Trophoblast cell (in vitro differentiated cells and primary cell): ENCODE measurements around the gene BEX3.
"Not testable (repeated sequence)": the region's sequence is repeated elsewhere in the genome, so short reads cannot be mapped to it uniquely, and the experiment has no call there.

Experiments
- DNase-seq, 2 donors: peaks; one replicate each; pipeline ENCODE4 v3.0.0-alpha.2; 2016
- H2AFZ ChIP-seq: 2 replicates; pipeline ENCODE4 v1.6.1; 2013; ENCODE audit warnings: low read length, moderate library complexity, mild to moderate bottlenecking; ENCODE audit not compliant: insufficient read depth, poor library complexity
- H2AK5ac ChIP-seq: 2 replicates; pipeline ENCODE4 v1.6.1; 2013; ENCODE audit warnings: mild to moderate bottlenecking, low read length
- H2BK120ac ChIP-seq: 2 replicates; pipeline ENCODE4 v1.6.1; 2013; ENCODE audit warnings: low read length, mild to moderate bottlenecking, moderate library complexity; ENCODE audit not compliant: insufficient read depth, poor library complexity
- H2BK12ac ChIP-seq: 2 replicates; pipeline ENCODE4 v1.6.1; 2013; ENCODE audit warnings: mild to moderate bottlenecking, low read length, moderate library complexity
- H2BK5ac ChIP-seq: 2 replicates; pipeline ENCODE4 v1.6.1; 2013; ENCODE audit warnings: low read length, low read depth, moderate library complexity, mild to moderate bottlenecking; ENCODE audit not compliant: poor library complexity
- H3K14ac ChIP-seq: 2 replicates; pipeline ENCODE4 v1.6.1; 2013; ENCODE audit warnings: mild to moderate bottlenecking, low read length
- H3K18ac ChIP-seq: 2 replicates; pipeline ENCODE4 v1.6.1; 2013; ENCODE audit warnings: mild to moderate bottlenecking, low read length
- H3K23ac ChIP-seq: 2 replicates; pipeline ENCODE4 v1.6.1; 2013; ENCODE audit warnings: low read length
- H3K27ac ChIP-seq: 2 replicates; pipeline ENCODE4 v1.5.1; 2013; ENCODE audit warnings: low read depth, mild to moderate bottlenecking, inconsistent platforms, low read length, moderate library complexity
- H3K27me3 ChIP-seq: 2 replicates; pipeline ENCODE4 v1.6.1; 2013; ENCODE audit warnings: inconsistent platforms, mild to moderate bottlenecking, low read length, moderate library complexity; ENCODE audit not compliant: insufficient read depth
- H3K36me3 ChIP-seq, 2 experiments: 1 replicate in 1 of 2; 2 replicates in 1 of 2; pipeline ENCODE4 v1.6.1; 2013; ENCODE audit warnings: low read length in 2 of 2, mild to moderate bottlenecking in 2 of 2, moderate library complexity in 1 of 2; ENCODE audit not compliant: insufficient read depth in 2 of 2, control insufficient read depth in 1 of 2
- H3K4ac ChIP-seq: 2 replicates; pipeline ENCODE4 v1.6.1; 2013; ENCODE audit warnings: low read depth, mild to moderate bottlenecking, low read length, moderate library complexity
- H3K4me1 ChIP-seq, 2 experiments: 1 replicate in 1 of 2; 2 replicates in 1 of 2; pipeline ENCODE4 v1.6.1; 2013; ENCODE audit warnings: low read length in 2 of 2, mild to moderate bottlenecking in 2 of 2, moderate library complexity in 1 of 2; ENCODE audit not compliant: insufficient read depth in 2 of 2, control insufficient read depth in 1 of 2
- H3K4me2 ChIP-seq: 2 replicates; pipeline ENCODE4 v1.6.1; 2013; ENCODE audit warnings: inconsistent platforms, mild to moderate bottlenecking, low read length, moderate library complexity
- H3K4me3 ChIP-seq: 2 replicates; pipeline ENCODE4 v1.5.1; 2013; ENCODE audit warnings: mild to moderate bottlenecking, low read depth, low read length, inconsistent platforms
- H3K79me1 ChIP-seq: one replicate; pipeline ENCODE4 v1.6.1; 2013; ENCODE audit warnings: low read length
- H3K79me2 ChIP-seq: 2 replicates; pipeline ENCODE4 v1.6.1; 2013; ENCODE audit warnings: low read length, mild to moderate bottlenecking; ENCODE audit not compliant: control insufficient read depth, insufficient read depth, poor library complexity
- H3K9ac ChIP-seq: 2 replicates; pipeline ENCODE4 v1.6.1; 2013; ENCODE audit warnings: mild to moderate bottlenecking, low read length
- H3K9me3 ChIP-seq: 2 replicates; pipeline ENCODE4 v1.6.1; 2013; ENCODE audit warnings: low read depth, mild to moderate bottlenecking, control low read depth, inconsistent platforms, low read length; ENCODE audit not compliant: insufficient read depth
- H4K12ac ChIP-seq: 2 replicates; pipeline ENCODE4 v1.6.1; 2013; ENCODE audit warnings: low read depth, mild to moderate bottlenecking, low read length, moderate library complexity
- H4K8ac ChIP-seq: 2 replicates; pipeline ENCODE4 v1.6.1; 2013; ENCODE audit warnings: low read depth, mild to moderate bottlenecking, low read length, moderate library complexity
- H4K91ac ChIP-seq: one replicate; pipeline ENCODE4 v1.6.1; 2013; ENCODE audit warnings: low read depth, mild to moderate bottlenecking, low read length, moderate library complexity
- WGBS: extraction: QIAGEN DNeasy Blood & Tissue Kit; methylation state at CpG from one replicate; pipeline ENCODE4 v1.1.7; 2013; ENCODE audit warnings: missing lambda C conversion rate; ENCODE audit not compliant: insufficient read length, insufficient coverage; ENCODE audit errors: extremely low coverage; 5-methylcytosine and 5-hydroxymethylcytosine counted together

The BEX3 gene

GRCh38 chrX:103385283-103385830, 9.0 kb downstream of the BEX3 start:
- not testable (repeated sequence) for H3K79me1 ChIP-seq, H3K9me3 ChIP-seq, H3K14ac ChIP-seq, H4K12ac ChIP-seq, DNase-seq, H4K8ac ChIP-seq, H2AK5ac ChIP-seq, H3K27me3 ChIP-seq, H3K4me1 ChIP-seq, H3K23ac ChIP-seq, H2BK12ac ChIP-seq, H4K91ac ChIP-seq, H2BK120ac ChIP-seq, H3K36me3 ChIP-seq, H3K9ac ChIP-seq, H3K27ac ChIP-seq, H3K18ac ChIP-seq, H2BK5ac ChIP-seq, H3K4me3 ChIP-seq, H3K4ac ChIP-seq, H3K79me2 ChIP-seq, H3K4me2 ChIP-seq, H2AFZ ChIP-seq
- no CpG with 5 or more reads among the region's 5 CpGs for WGBS

- H3K9me3 ChIP-seq = no peaks in the 10 kb centered on the region
- H2BK120ac ChIP-seq = no peak overlapping the region
- H3K79me2 ChIP-seq = no peaks in the 10 kb centered on the region
- H3K18ac ChIP-seq = no peak overlapping the region
- H3K4me3 ChIP-seq = no peak overlapping the region
- H2AFZ ChIP-seq = no peak overlapping the region
- no peak overlapping the region for H2BK5ac ChIP-seq
- no CpG with 5 or more reads among the region's 2 CpGs for WGBS
- H2AK5ac ChIP-seq = no peak overlapping the region
- H3K4ac ChIP-seq = no peak overlapping the region
- H3K14ac ChIP-seq = no peak overlapping the region
- no peak overlapping the region for H4K8ac ChIP-seq
- no peaks in the 10 kb centered on the region for H3K27me3 ChIP-seq
- H2BK12ac ChIP-seq = no peak overlapping the region
- no peaks in the 10 kb centered on the region for H3K36me3 ChIP-seq
- H3K27ac ChIP-seq = no peak overlapping the region
- DNase-seq = no peak
- no peak overlapping the region for H4K91ac ChIP-seq
- H3K4me2 ChIP-seq = no peak overlapping the region
- no peaks in the 10 kb centered on the region for H3K79me1 ChIP-seq
- no peak overlapping the region for H3K23ac ChIP-seq
- no peak overlapping the region for H4K12ac ChIP-seq
- no peak overlapping the region for H3K9ac ChIP-seq
- no peaks in the 10 kb centered on the region for H3K4me1 ChIP-seq
These were observed 10.0 kb downstream of the BEX3 start for GRCh38 chrX:103386332-103386731.

- no peak overlapping the region for H3K18ac ChIP-seq
- no peak overlapping the region for H4K12ac ChIP-seq
- H3K4ac ChIP-seq = no peak overlapping the region
- H3K23ac ChIP-seq = no peak overlapping the region
- no peak overlapping the region for H2BK5ac ChIP-seq
- H2BK120ac ChIP-seq = no peak overlapping the region
- H2AK5ac ChIP-seq = no peak overlapping the region
- no peak overlapping the region for H2BK12ac ChIP-seq
- no peak overlapping the region for H4K8ac ChIP-seq
- H3K14ac ChIP-seq = no peak overlapping the region
- peaks cover 0 to 7% of the 10 kb centered on the region in 2 experiments for H3K4me1 ChIP-seq
- H3K27me3 ChIP-seq = no peaks in the 10 kb centered on the region
- H3K4me3 ChIP-seq = no peak overlapping the region
- no CpG with 5 or more reads among the region's 3 CpGs for WGBS
- no peaks in the 10 kb centered on the region for H3K79me2 ChIP-seq
- no peak overlapping the region for H2AFZ ChIP-seq
- H3K36me3 ChIP-seq = no peaks in the 10 kb centered on the region
- H3K4me2 ChIP-seq = no peak overlapping the region
- peaks cover 2% of the 10 kb centered on the region for H3K79me1 ChIP-seq
- no peak overlapping the region for H3K27ac ChIP-seq
- no peak overlapping the region for H4K91ac ChIP-seq
- H3K9ac ChIP-seq = no peak overlapping the region
- no peak for DNase-seq
- H3K9me3 ChIP-seq = no peaks in the 10 kb centered on the region
These were observed 17.1 kb downstream of the BEX3 start for GRCh38 chrX:103393487-103393886.

DNA sequence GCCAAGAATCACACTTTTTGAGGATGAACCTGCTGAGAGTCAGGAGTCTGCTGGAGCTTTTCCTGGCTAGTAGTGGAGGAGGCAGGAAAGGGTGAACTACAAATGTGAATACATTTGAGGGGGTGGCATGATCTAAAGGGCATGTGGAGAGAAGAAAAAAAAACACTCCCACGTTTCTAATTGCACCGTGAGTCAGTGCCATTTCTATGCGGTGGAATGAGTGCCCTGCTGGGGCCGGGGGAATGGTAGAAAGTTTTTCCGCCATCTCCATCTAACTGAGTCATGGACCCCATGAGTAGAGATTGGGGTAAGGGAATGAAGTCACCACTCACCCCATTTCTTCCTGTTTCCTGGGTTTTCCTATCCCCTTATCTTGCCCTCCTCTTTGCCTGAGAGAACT, 19.8 kb downstream of the BEX3 start:
- Histone ChIP-seq H3K23ac (no peak overlapping the region), H3K79me2 (no peaks in the 10 kb centered on the region), H2BK5ac (no peak overlapping the region), H2BK12ac (no peak overlapping the region), H2AK5ac (no peak overlapping the region), H3K36me3 (no peaks in the 10 kb centered on the region), H3K4ac (no peak overlapping the region), H3K27ac (no peak overlapping the region), H2AFZ (no peak overlapping the region), H2BK120ac (no peak overlapping the region), H3K79me1 (peaks cover 2% of the 10 kb centered on the region), H3K9me3 (no peaks in the 10 kb centered on the region), H3K4me3 (no peak overlapping the region), H3K4me1 (peaks cover 0 to 8% of the 10 kb centered on the region in 2 experiments), H3K9ac (no peak overlapping the region), H3K18ac (no peak overlapping the region), H4K8ac (no peak overlapping the region), H4K12ac (no peak overlapping the region), H4K91ac (no peak overlapping the region), H3K27me3 (no peaks in the 10 kb centered on the region), H3K4me2 (no peak overlapping the region), H3K14ac (no peak overlapping the region)
- WGBS = no CpG with 5 or more reads among the region's 5 CpGs
- DNase-seq = no peak
